BLaER1 treated with 17β-estradiol and CSF1 and Interleukin-3, amounts not matched to agents 10 nM and 100 nM (cell line): ENCODE data around the gene NEK9.

Experiments
- H3K27ac ChIP-seq, 11 experiments: shearing (Covaris generic); formaldehyde crosslinking; 2 replicates each; pipeline ENCODE4 v1.8.1; 2022
- H3K27me3 ChIP-seq, 11 experiments: shearing (Covaris generic); formaldehyde crosslinking; 2 replicates each; pipeline ENCODE4 v1.8.1; 2022
- H3K36me3 ChIP-seq, 11 experiments: shearing (Covaris generic); formaldehyde crosslinking; 2 replicates each; pipeline ENCODE4 v1.8.1; 2022
- H3K4me1 ChIP-seq, 10 experiments: shearing (Covaris generic); formaldehyde crosslinking; 2 replicates each; pipeline ENCODE4 v1.8.1; 2022
- H3K4me2 ChIP-seq, 11 experiments: shearing (Covaris generic); formaldehyde crosslinking; 2 replicates each; pipeline ENCODE4 v1.8.1; 2022
- H3K4me3 ChIP-seq, 10 experiments: shearing (Covaris generic); formaldehyde crosslinking; 2 replicates each; pipeline ENCODE4 v1.8.1; 2022
- H3K9ac ChIP-seq, 11 experiments: shearing (Covaris generic); formaldehyde crosslinking; 2 replicates each; pipeline ENCODE4 v1.8.1; 2022
- H3K9me3 ChIP-seq, 11 experiments: shearing (Covaris generic); formaldehyde crosslinking; replicated peaks in 1 of 11; 2 replicates each; pipeline ENCODE4 v1.8.1; 2022
- H4K20me1 ChIP-seq, 11 experiments: shearing (Covaris generic); formaldehyde crosslinking; 2 replicates each; pipeline ENCODE4 v1.8.1; 2022
- Cebpa-rat ChIP-seq, 11 experiments: shearing (Covaris generic); IDR thresholded peaks; 2 replicates each; pipeline ENCODE4 v1.8.1; 2022

NEK9 gene

DNA sequence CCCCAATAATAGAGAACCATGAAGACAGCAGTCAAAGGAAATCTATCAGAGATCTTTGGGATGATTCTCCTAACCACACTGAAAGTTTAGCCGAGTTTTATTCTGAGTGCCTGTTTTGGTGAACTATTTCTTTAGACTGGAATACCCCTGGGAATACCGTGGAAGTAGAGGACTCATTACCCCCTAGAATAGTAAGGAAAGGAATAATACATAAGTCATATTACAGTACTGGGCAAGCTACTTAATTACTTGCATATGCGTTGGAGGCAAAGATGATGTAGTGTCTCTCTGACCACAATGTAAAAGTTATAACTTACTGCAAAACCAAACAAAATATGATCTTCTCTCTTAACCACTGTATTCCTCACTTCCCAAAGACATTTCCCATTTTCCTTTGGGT, 32.0 kb downstream of the NEK9 start:
- Histone ChIP-seq H3K9me3 (no peaks in the 10 kb centered on the region), H3K4me1 (no peaks in the 10 kb centered on the region), H3K36me3 (peaks cover 94 to 100% (median 99%) of the 10 kb centered on the region in 11 experiments), H3K4me2 (no peak overlapping the region), H3K9ac (no peak overlapping the region), H4K20me1 (peaks cover 0 to 4% (median 0%) of the 10 kb centered on the region in 11 experiments; a peak in 2 of 22 replicates), H3K4me3 (no peak overlapping the region), H3K27me3 (no peaks in the 10 kb centered on the region), H3K27ac (no peak overlapping the region)
- no peak for TF ChIP-seq Cebpa-rat (IDR thresholded peaks at IDR 0.05)

DNA sequence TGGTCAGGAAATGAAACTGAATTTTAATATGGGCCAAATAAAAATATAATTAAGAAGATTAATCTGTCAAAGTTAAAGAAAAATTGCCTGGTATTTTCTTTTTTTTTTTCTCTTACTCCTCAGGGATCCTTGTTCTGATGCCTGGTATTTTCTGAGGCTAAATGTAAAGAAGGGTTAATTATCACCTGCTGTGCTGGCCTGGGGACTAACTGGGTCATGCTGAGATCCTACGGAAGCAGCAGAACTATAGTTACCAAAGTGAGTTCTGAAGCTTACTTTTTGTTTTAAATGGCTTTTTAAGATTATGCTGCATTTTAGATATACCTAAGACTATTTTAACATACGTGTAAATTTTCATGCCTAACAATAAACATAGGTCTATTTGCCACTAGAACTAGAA, 34.1 kb downstream of the NEK9 start:
- H4K20me1 ChIP-seq = peaks cover 0 to 9% (median 0%) of the 10 kb centered on the region in 11 experiments; a peak in 5 of 22 replicates
- no peak overlapping the region for H3K9ac ChIP-seq
- H3K27me3 ChIP-seq = no peaks in the 10 kb centered on the region
- no peaks in the 10 kb centered on the region for H3K4me1 ChIP-seq
- no peak overlapping the region for H3K4me3 ChIP-seq
- H3K36me3 ChIP-seq = peaks cover 80 to 99% (median 91%) of the 10 kb centered on the region in 11 experiments
- no peak for TF ChIP-seq Cebpa-rat (IDR thresholded peaks at IDR 0.05)
- no peak overlapping the region for H3K27ac ChIP-seq
- H3K4me2 ChIP-seq = no peak overlapping the region
- no peaks in the 10 kb centered on the region for H3K9me3 ChIP-seq

DNA sequence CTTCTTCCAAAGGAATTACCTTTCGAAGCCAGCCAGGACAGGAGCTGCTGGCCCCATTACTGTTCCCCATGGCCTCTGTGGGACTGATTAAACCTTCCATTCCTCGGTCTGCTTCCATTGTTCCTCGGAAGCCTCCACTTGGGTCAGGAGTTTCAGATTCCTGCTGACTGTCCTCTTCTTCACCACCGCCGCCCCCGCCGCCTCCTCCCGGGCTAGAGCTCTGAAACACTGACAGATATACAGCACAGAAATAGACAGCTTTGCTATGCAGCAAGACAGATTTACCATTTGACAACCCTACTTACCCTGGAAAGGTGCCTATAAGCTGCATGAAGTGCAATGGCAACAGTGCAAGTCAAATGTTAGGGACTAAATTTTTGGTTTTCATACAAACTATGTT, 35.6 kb downstream of the NEK9 start:
- Histone ChIP-seq H3K4me2 (no peak overlapping the region), H3K4me3 (no peak overlapping the region)
- no peak for TF ChIP-seq Cebpa-rat (IDR thresholded peaks at IDR 0.05)

DNA sequence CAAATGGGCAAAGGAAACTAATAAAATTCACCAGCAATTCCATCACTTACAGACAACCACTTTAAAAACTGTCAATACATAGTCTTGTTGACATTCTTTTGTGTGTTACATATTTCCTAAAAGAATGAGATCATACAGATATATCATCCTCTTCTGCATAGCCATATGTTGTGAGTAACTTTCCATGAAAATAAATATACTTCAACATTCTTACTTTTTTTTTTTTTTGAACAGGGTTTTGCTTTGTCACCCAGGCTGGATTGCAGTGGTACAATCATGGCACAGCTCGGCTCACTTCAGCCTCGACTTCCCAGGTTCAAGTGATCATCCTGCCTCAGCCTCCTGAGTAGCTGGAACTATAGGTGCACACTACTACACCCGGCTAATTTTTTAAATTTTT, 36.5 kb downstream of the NEK9 start:
- TF ChIP-seq Cebpa-rat (IDR thresholded peaks at IDR 0.05) = no peak
- Histone ChIP-seq H4K20me1 (peaks cover 0 to 9% (median 0%) of the 10 kb centered on the region in 11 experiments; a peak in 4 of 22 replicates), H3K27me3 (no peaks in the 10 kb centered on the region), H3K4me3 (no peak overlapping the region), H3K36me3 (peaks cover 80 to 99% (median 91%) of the 10 kb centered on the region in 11 experiments), H3K4me2 (no peak overlapping the region), H3K4me1 (no peaks in the 10 kb centered on the region), H3K9me3 (no peaks in the 10 kb centered on the region), H3K9ac (no peak overlapping the region), H3K27ac (no peak overlapping the region)

More for the DNA sequence above, 35.6 kb downstream of the NEK9 start:
- no peaks in the 10 kb centered on the region for H3K27me3 ChIP-seq
- no peaks in the 10 kb centered on the region for H3K4me1 ChIP-seq
- H3K9me3 ChIP-seq = no peaks in the 10 kb centered on the region
- no peak overlapping the region for H3K27ac ChIP-seq
- H3K36me3 ChIP-seq = peaks cover 80 to 99% (median 91%) of the 10 kb centered on the region in 11 experiments
- H3K9ac ChIP-seq = no peak overlapping the region
- peaks cover 0 to 9% (median 0%) of the 10 kb centered on the region in 11 experiments; a peak in 4 of 22 replicates for H4K20me1 ChIP-seq

DNA sequence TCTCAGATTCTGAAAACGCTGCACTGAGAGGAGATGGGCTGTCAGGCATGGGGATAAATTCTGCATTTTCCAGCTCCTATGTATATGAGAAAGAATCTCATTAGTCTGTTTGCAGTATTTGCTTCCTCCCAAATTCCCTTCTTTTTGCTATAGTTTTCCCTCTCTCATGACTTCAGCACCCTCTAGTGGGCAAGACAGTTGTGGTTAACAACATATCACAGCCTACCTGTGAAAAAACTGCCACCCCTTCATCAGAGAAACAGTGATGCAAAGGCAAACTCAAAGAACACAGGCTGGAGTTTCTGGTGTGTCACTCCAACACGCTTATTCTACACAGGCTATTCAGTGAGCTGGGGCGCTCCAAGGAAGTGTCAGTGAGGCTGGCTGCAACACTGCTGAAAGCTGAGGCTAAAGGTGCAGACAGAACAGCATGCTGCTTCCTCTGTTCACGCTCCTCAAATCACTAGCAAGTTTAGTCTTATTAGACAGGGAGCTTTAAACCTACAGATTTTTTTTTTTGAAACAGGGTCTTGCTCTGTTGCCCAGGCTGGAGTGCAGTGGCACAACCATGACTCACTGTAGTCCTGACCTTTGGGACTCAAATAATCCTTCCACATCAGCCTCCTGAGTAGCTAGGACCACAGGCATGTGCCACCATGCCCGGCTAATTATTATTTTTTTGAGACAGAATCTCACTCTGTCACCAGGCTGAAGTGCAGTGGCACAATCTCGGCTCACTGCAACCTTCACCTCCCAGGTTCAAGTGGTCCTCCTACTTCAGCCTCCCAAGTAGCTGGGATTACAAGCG, 38.1 kb downstream of the NEK9 start:
- no peaks in the 10 kb centered on the region for H3K9me3 ChIP-seq
- no peak overlapping the region for H3K4me3 ChIP-seq
- no peak overlapping the region for H3K9ac ChIP-seq
- no peaks in the 10 kb centered on the region for H3K4me1 ChIP-seq
- H3K4me2 ChIP-seq = no peak overlapping the region
- no peak for TF ChIP-seq Cebpa-rat (IDR thresholded peaks at IDR 0.05)
- peaks cover 80 to 99% (median 91%) of the 10 kb centered on the region in 11 experiments for H3K36me3 ChIP-seq
- no peak overlapping the region for H3K27ac ChIP-seq
- H3K27me3 ChIP-seq = no peaks in the 10 kb centered on the region
- peaks cover 0 to 9% (median 0%) of the 10 kb centered on the region in 11 experiments; a peak in 4 of 22 replicates for H4K20me1 ChIP-seq

DNA sequence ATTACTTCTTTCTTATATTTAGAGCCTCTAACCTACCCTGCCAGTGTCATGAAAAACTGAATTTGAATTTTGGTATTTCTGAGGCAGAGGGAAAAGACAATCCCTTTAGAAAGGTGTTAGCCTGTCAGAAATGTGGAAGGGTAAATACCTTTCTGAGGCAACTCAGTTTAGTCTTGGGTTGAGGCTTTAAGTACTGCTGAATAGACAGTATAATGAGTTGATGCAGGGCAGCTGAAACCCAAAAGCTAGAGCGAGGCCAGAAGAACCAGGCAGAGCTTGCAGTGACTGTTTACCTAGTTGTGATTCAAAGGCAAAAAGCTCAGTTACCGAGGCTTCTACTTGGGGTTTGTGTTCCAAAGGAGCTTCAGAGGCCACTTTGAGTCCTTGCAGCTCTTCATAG, 38.7 kb downstream of the NEK9 start:
- Histone ChIP-seq H3K9me3 (no peaks in the 10 kb centered on the region), H3K27ac (no peak overlapping the region)
- no peak for TF ChIP-seq Cebpa-rat (IDR thresholded peaks at IDR 0.05)

DNA sequence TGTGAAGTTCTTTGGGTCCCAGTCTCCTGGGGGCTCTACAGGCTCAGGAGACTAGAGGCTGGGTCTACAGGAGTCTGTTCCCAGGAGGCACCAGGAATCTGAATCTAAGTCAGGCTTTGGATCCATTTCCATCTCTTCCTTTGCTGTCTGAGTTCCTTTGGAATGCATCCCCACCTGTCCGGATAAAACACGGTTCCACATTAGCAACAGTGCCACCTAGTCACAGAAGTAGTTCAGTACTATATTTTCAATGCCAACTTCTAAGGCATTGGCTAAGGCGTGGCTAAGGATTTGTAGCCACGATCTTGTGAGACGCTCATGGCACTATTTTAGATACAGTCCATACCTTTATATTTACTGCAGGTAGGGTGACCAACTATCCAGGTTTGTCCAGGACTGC, 42.3 kb downstream of the NEK9 start:
- Histone ChIP-seq H3K9me3 (no peaks in the 10 kb centered on the region), H3K9ac (peak overlapping the region in 1 of 11 experiments; percentile 7; a peak in 1 of 22 replicates), H4K20me1 (peaks cover 0 to 9% (median 0%) of the 10 kb centered on the region in 11 experiments; a peak in 4 of 22 replicates), H3K36me3 (peaks cover 71 to 92% (median 79%) of the 10 kb centered on the region in 11 experiments), H3K27ac (no peak overlapping the region), H3K4me2 (no peak overlapping the region), H3K27me3 (no peaks in the 10 kb centered on the region), H3K4me3 (no peak overlapping the region), H3K4me1 (no peaks in the 10 kb centered on the region)
- no peak for TF ChIP-seq Cebpa-rat (IDR thresholded peaks at IDR 0.05)

More for the DNA sequence above, 38.7 kb downstream of the NEK9 start:
- Histone ChIP-seq H3K4me1 (no peaks in the 10 kb centered on the region), H3K27me3 (no peaks in the 10 kb centered on the region), H3K36me3 (peaks cover 80 to 99% (median 91%) of the 10 kb centered on the region in 11 experiments), H3K4me2 (no peak overlapping the region), H3K9ac (no peak overlapping the region), H3K4me3 (no peak overlapping the region), H4K20me1 (peaks cover 0 to 9% (median 0%) of the 10 kb centered on the region in 11 experiments; a peak in 4 of 22 replicates)

DNA sequence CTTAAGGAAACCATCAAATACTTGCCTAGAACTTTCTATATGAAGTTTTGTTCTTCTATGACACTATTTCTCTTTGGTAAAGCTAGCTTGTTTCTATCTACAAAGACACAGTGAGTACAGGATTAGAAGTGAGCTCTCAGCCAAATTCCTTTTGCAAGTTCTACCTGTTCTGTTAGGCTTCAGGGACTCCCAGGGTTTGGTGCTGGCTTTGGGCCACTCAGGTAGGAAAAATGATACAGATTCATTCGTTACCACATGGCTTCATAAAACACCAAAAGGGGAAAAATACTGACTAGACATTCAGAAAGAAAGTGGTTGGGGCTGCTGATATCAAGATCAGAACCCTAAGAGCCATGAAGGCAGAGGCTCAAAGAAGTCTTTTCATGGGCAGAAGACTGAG, 43.6 kb downstream of the NEK9 start:
- 0 out of 22 replicates have a peak overlapping the region, but pooled peaks of 1 of the 11 experiments have one; percentile 7 for H3K9ac ChIP-seq
- no peak overlapping the region for H3K4me2 ChIP-seq
- H3K4me1 ChIP-seq = no peaks in the 10 kb centered on the region
- H3K27me3 ChIP-seq = no peaks in the 10 kb centered on the region
- no peak overlapping the region for H3K4me3 ChIP-seq
- H3K9me3 ChIP-seq = no peaks in the 10 kb centered on the region
- TF ChIP-seq Cebpa-rat (IDR thresholded peaks at IDR 0.05) = no peak
- H3K27ac ChIP-seq = no peak overlapping the region
- H3K36me3 ChIP-seq = peaks cover 62 to 80% (median 74%) of the 10 kb centered on the region in 11 experiments
- no peaks in the 10 kb centered on the region; a peak in 2 of 22 replicates for H4K20me1 ChIP-seq

DNA sequence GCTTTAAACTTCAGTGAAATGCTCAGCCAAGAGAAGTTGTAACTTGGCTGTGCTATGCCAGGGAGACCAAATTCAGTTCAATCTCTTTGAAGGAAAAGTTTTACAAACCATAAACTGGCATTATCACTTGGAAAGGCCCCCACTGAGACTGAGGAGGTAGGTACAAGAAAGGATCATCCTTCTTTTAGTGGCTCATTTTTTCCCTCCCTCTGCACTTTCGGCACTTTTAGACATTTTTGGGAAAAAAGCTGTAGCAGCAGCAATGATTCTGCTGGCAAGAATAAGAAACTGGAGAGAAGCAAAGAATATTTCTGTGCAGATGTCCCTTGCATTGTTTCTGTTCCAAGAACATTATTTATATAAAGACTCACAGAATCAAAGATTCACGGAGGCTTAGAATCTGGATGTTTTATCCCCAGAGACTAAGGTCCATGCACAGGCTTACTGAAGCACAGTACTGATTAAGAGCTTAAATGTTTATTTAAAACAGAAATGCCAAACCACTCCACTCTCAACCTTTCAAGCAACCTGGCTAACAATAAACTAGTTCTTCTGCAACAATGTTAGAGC, 45.1 kb downstream of the NEK9 start:
- Histone ChIP-seq H3K27me3 (no peaks in the 10 kb centered on the region), H4K20me1 (0 out of 22 replicates have a peak, but pooled peaks cover 0 to 6% (median 0%) of the 10 kb centered on the region in 11 experiments), H3K4me2 (no peak overlapping the region), H3K36me3 (peaks cover 46 to 65% (median 59%) of the 10 kb centered on the region in 11 experiments), H3K9ac (no peak overlapping the region), H3K27ac (no peak overlapping the region), H3K4me1 (no peaks in the 10 kb centered on the region), H3K4me3 (no peak overlapping the region), H3K9me3 (no peaks in the 10 kb centered on the region)
- TF ChIP-seq Cebpa-rat (IDR thresholded peaks at IDR 0.05) = no peak
